ENCODE results near the gene CSNK2A3. TPM values are rescaled to one million over a fixed set of nuclear protein-coding genes. Genes with fewer than 3 reads are reported as not detected.

Gene CSNK2A3
- total and polyA plus RNA-seq, 9 of the 15 experiments (the other 6 are each of a cell fraction or from before 2014, with no cell fraction given): 0.33 to 6.1 (median 1.8) TPM

- intact Hi-C loops (cut with micrococcal nuclease): no loop called here
Measured at GRCh38 chr11:11335043-11335442, 18.0 kb downstream of the CSNK2A3 start.

More at GRCh38 chr11:11335043-11335442, 18.0 kb downstream of the CSNK2A3 start:
- no peaks in the 10 kb centered on the region for H3K36me3 ChIP-seq (ENCODE audit: control insufficient read depth, insufficient read depth, low read length)
- TF ChIP-seq, protein P1, sequence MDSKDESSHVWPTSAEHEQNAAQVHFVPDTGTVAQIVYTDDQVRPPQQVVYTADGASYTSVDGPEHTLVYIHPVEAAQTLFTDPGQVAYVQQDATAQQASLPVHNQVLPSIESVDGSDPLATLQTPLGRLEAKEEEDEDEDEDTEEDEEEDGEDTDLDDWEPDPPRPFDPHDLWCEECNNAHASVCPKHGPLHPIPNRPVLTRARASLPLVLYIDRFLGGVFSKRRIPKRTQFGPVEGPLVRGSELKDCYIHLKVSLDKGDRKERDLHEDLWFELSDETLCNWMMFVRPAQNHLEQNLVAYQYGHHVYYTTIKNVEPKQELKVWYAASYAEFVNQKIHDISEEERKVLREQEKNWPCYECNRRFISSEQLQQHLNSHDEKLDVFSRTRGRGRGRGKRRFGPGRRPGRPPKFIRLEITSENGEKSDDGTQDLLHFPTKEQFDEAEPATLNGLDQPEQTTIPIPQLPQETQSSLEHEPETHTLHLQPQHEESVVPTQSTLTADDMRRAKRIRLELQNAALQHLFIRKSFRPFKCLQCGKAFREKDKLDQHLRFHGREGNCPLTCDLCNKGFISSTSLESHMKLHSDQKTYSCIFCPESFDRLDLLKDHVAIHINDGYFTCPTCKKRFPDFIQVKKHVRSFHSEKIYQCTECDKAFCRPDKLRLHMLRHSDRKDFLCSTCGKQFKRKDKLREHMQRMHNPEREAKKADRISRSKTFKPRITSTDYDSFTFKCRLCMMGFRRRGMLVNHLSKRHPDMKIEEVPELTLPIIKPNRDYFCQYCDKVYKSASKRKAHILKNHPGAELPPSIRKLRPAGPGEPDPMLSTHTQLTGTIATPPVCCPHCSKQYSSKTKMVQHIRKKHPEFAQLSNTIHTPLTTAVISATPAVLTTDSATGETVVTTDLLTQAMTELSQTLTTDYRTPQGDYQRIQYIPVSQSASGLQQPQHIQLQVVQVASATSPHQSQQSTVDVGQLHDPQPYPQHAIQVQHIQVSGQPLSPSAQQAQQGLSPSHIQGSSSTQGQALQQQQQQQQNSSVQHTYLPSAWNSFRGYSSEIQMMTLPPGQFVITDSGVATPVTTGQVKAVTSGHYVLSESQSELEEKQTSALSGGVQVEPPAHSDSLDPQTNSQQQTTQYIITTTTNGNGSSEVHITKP (IDR thresholded peaks at IDR 0.05; ENCODE audit: partially characterized antibody): no peak
- TF ChIP-seq HLTF (IDR thresholded peaks at IDR 0.05): no peak
- no peak for TF ChIP-seq SIX5 (IDR thresholded peaks at IDR 0.05; ENCODE audit: borderline replicate concordance in 1 of 2, insufficient read depth in 1 of 2, low read depth in 1 of 2, low read length in 2 of 2)
- TF ChIP-seq ARNT (IDR thresholded peaks at IDR 0.05): no peak
- no peak for TF ChIP-seq HMGN3 (IDR thresholded peaks at IDR 0.05; ENCODE audit: borderline replicate concordance, extremely low read depth, insufficient read length, low read depth, low read length)
- FAIRE-seq (no peak), ATAC-seq (no peak), DNase-seq (ENCODE audit: extremely low read depth in 1 of 4, low spot score in 3 of 4) (no peak)
- H3K4me2 ChIP-seq (ENCODE audit: insufficient read depth, low read length): no peak overlapping the region
- 0% methylated on average over 2 of the region's 2 CpGs for WGBS (ENCODE audit: insufficient coverage, low coverage, missing lambda C conversion rate)
- no peak overlapping the region for H3K27ac ChIP-seq (ENCODE audit: extremely low read depth, low read depth, low read length)
- peaks cover 3 to 30% of the 10 kb centered on the region in 2 experiments; a peak in 4 of 5 replicates for H3K27me3 ChIP-seq (ENCODE audit: control insufficient read depth in 2 of 2, insufficient read depth in 2 of 2, low read length in 2 of 2)
- H3K4me3 ChIP-seq: no peak overlapping the region
- ChIA-PET CTCF (ENCODE audit: low intra/inter-chr PET ratio) (no interaction called here), POLR2A (interaction anchor here (0.7 kb wide), 1 partner anchor 9 kb away, joined by 3 read pairs; no protein-coding TSS in a partner anchor)
- no peaks in the 10 kb centered on the region for H3K4me1 ChIP-seq (replicated peaks in 1 of 2; ENCODE audit: control insufficient read depth in 2 of 2, insufficient read depth in 2 of 2, low read length in 2 of 2)
- H3K9me1 ChIP-seq (ENCODE audit: control insufficient read depth, insufficient read depth, low read length): no peaks in the 10 kb centered on the region
- BruUV-seq (replicated peaks): no TSS peak
- no peaks in the 10 kb centered on the region for H4K20me1 ChIP-seq (replicated peaks; ENCODE audit: control insufficient read depth, insufficient read depth, low read length)
- in situ Hi-C loops (cut with MboI): no loop called here
- H3K9me3 ChIP-seq (replicated peaks; ENCODE audit: control insufficient read depth, insufficient read depth, low read depth, low read length): no peaks in the 10 kb centered on the region
- no peak overlapping the region for H3K9ac ChIP-seq (ENCODE audit: insufficient read depth in 1 of 2, low read depth in 2 of 2, low read length in 2 of 2)
- H3K79me2 ChIP-seq (ENCODE audit: control insufficient read depth, insufficient read depth, low read length): no peaks in the 10 kb centered on the region
- no peak overlapping the region for H2AFZ ChIP-seq (ENCODE audit: low read depth, low read length)

Measured in K562 (cell line).